Left ventricle myocardium inferior (tissue), 1 donor: ENCODE data around the gene TBXAS1. TPM values are rescaled to one million over a fixed set of nuclear protein-coding genes. Genes with fewer than 3 reads are reported as not detected.

Experiments
- DNase-seq: peaks from one replicate; pipeline ENCODE4 v3.0.0-alpha.2; 2020
- H3K27ac ChIP-seq: fragments of 200-600 bp; replicated peaks from 2 replicates; pipeline ENCODE4 v1.8.0; 2021
- H3K27me3 ChIP-seq: fragments of 200-600 bp; 2 replicates; pipeline ENCODE4 v1.8.0; 2021; ENCODE audit warnings: low read depth
- H3K36me3 ChIP-seq: fragments of 200-600 bp; 2 replicates; pipeline ENCODE4 v1.8.0; 2021
- H3K4me1 ChIP-seq: fragments of 200-600 bp; 2 replicates; pipeline ENCODE4 v1.8.0; 2021
- H3K4me3 ChIP-seq: fragments of 200-600 bp; 2 replicates; pipeline ENCODE4 v1.8.0; 2021; ENCODE audit warnings: mild to moderate bottlenecking, moderate library complexity
- H3K9me3 ChIP-seq: fragments of 200-600 bp; replicated peaks from 2 replicates; pipeline ENCODE4 v1.8.0; 2021
- CTCF ChIP-seq: fragments of 200-600 bp; IDR thresholded peaks from 2 replicates; pipeline ENCODE4 v1.8.0; 2021; ENCODE audit warnings: antibody characterized with exemption, mild to moderate bottlenecking, borderline replicate concordance
- intact Hi-C: fragments of 100-400 bp; cut with micrococcal nuclease; formaldehyde crosslinking; loops from one replicate; pipeline ENCODE4 v1.11.0; 2022
- total RNA-seq: library from RNA; stranded (reverse); fragmentation: NEBNext Ultra II Directional; extraction: Animal tissue kit (Norgen Biotek cat#: 25700); gene quantifications from one replicate; pipeline ENCODE4 v1.2.1, GENCODE V29; 2021
- donor health status: DM: no; HTN: yes; CAD: no; lungs with severe emphysema.

TBXAS1 gene
- total RNA-seq, 1 donor from 2014 or later = 3.9 TPM

GRCh38 chr7:140027858-140028257, 198.8 kb downstream of the TBXAS1 start:
- intact Hi-C loops = no loop called here
- H3K27me3 ChIP-seq = no peaks in the 10 kb centered on the region
- H3K4me3 ChIP-seq = no peak overlapping the region
- H3K9me3 ChIP-seq = no peaks in the 10 kb centered on the region
- no peak for TF ChIP-seq CTCF
- peaks cover 78% of the 10 kb centered on the region for H3K36me3 ChIP-seq
- no peaks in the 10 kb centered on the region for H3K4me1 ChIP-seq
- H3K27ac ChIP-seq = no peak overlapping the region
- no peak for DNase-seq

- intact Hi-C loops = no loop called here
- Histone ChIP-seq H3K4me3 (no peak overlapping the region), H3K9me3 (no peaks in the 10 kb centered on the region), H3K27me3 (no peaks in the 10 kb centered on the region), H3K4me1 (no peaks in the 10 kb centered on the region), H3K36me3 (peaks cover 78% of the 10 kb centered on the region), H3K27ac (no peak overlapping the region)
- no peak for TF ChIP-seq CTCF
- no peak for DNase-seq
Measured at GRCh38 chr7:140028311-140028710, 199.2 kb downstream of the TBXAS1 start.

- no peak for DNase-seq
- intact Hi-C loops = no loop called here
- Histone ChIP-seq H3K36me3 (peaks cover 78% of the 10 kb centered on the region), H3K4me1 (no peaks in the 10 kb centered on the region), H3K4me3 (no peak overlapping the region), H3K27ac (no peak overlapping the region), H3K9me3 (no peaks in the 10 kb centered on the region), H3K27me3 (no peaks in the 10 kb centered on the region)
- no peak for TF ChIP-seq CTCF
Measured at GRCh38 chr7:140029072-140029471, 200.0 kb downstream of the TBXAS1 start.

- H3K36me3 ChIP-seq = peaks cover 69% of the 10 kb centered on the region
- H3K27me3 ChIP-seq = no peaks in the 10 kb centered on the region
- no peak overlapping the region for H3K27ac ChIP-seq
- no peak overlapping the region for H3K4me3 ChIP-seq
- no peak for DNase-seq
- peaks cover 4% of the 10 kb centered on the region for H3K4me1 ChIP-seq
- no peak for TF ChIP-seq CTCF
- H3K9me3 ChIP-seq = no peaks in the 10 kb centered on the region
- intact Hi-C loops = no loop called here
Measured at GRCh38 chr7:140031364-140031763, 202.3 kb downstream of the TBXAS1 start.

- TF ChIP-seq CTCF = no peak
- intact Hi-C loops = no loop called here
- Histone ChIP-seq H3K4me1 (peaks cover 7% of the 10 kb centered on the region), H3K4me3 (no peak overlapping the region), H3K36me3 (peaks cover 69% of the 10 kb centered on the region), H3K27ac (no peak overlapping the region), H3K27me3 (no peaks in the 10 kb centered on the region), H3K9me3 (no peaks in the 10 kb centered on the region)
- DNase-seq = no peak
Measured at GRCh38 chr7:140033036-140033435, 204.0 kb downstream of the TBXAS1 start.
